Measurements from ENCODE around the gene ACAD9. TPM values are rescaled to one million over a fixed set of nuclear protein-coding genes. Genes with fewer than 3 reads are reported as not detected.
"Not testable (repeated sequence)": the region's sequence is repeated elsewhere in the genome, so short reads cannot be mapped to it uniquely, and the experiment has no call there.

ACAD9 gene
- total RNA-seq, 1 donor from 2014 or later: 27.7 TPM

- no peak for FAIRE-seq
- DNase-seq (ENCODE audit: low spot score in 2 of 2): no peak
Observed at GRCh38 chr3:128884992-128885391, 5.6 kb downstream of the ACAD9 start.

- DNase-seq (ENCODE audit: low spot score in 2 of 2) (no peak), FAIRE-seq (no peak)
Observed at GRCh38 chr3:128889139-128889894, 9.9 kb downstream of the ACAD9 start.

GRCh38 chr3:128895843-128896697 lies 16.6 kb downstream of the ACAD9 start:
- FAIRE-seq (no peak), DNase-seq (ENCODE audit: low spot score in 2 of 2) (no peak)

- no peak for FAIRE-seq
- no peak for DNase-seq (ENCODE audit: low spot score in 2 of 2)
Observed at GRCh38 chr3:128902426-128902825, 23.0 kb downstream of the ACAD9 start.

- FAIRE-seq (no peak), DNase-seq (ENCODE audit: low spot score in 2 of 2) (no peak)
Observed at GRCh38 chr3:128903501-128903900, 24.1 kb downstream of the ACAD9 start.

GRCh38 chr3:128906031-128906803 lies 26.8 kb downstream of the ACAD9 start:
- no peak for DNase-seq (ENCODE audit: low spot score in 2 of 2)
- FAIRE-seq: no peak

GRCh38 chr3:128906804-128907525 lies 27.5 kb downstream of the ACAD9 start:
- DNase-seq (ENCODE audit: low spot score in 2 of 2) (no peak), FAIRE-seq (no peak)

GRCh38 chr3:128907706-128908445 lies 28.5 kb downstream of the ACAD9 start:
- FAIRE-seq (no peak), DNase-seq (ENCODE audit: low spot score in 2 of 2) (no peak)

- DNase-seq (ENCODE audit: low spot score in 2 of 2): no peak
- no peak for FAIRE-seq
Observed at GRCh38 chr3:128908951-128909350, 29.5 kb downstream of the ACAD9 start.

- DNase-seq (ENCODE audit: low spot score in 2 of 2): no peak
- FAIRE-seq: no peak
Observed at GRCh38 chr3:128910006-128910405, 30.6 kb downstream of the ACAD9 start.

GRCh38 chr3:128911911-128912310 lies 32.5 kb downstream of the ACAD9 start:
- FAIRE-seq: no peak
- no peak for DNase-seq (ENCODE audit: low spot score in 2 of 2)

- no peak for FAIRE-seq
Observed at GRCh38 chr3:128914966-128915645, 35.7 kb downstream of the ACAD9 start.

GRCh38 chr3:128917291-128917690 lies 37.9 kb downstream of the ACAD9 start:
- FAIRE-seq (no peak), DNase-seq (ENCODE audit: low spot score in 2 of 2) (no peak)

More at GRCh38 chr3:128914966-128915645, 35.7 kb downstream of the ACAD9 start:
- no peak for DNase-seq (ENCODE audit: low spot score in 2 of 2)

GRCh38 chr3:128919988-128920387 lies 40.6 kb downstream of the ACAD9 start:
- DNase-seq (ENCODE audit: low spot score in 2 of 2) (no peak), FAIRE-seq (no peak)

GRCh38 chr3:128922804-128923459 lies 43.5 kb downstream of the ACAD9 start:
- DNase-seq (ENCODE audit: low spot score in 2 of 2) (no peak), FAIRE-seq (no peak)

- FAIRE-seq: no peak
Observed at GRCh38 chr3:128923576-128923975, 44.2 kb downstream of the ACAD9 start.

GRCh38 chr3:128923986-128924385 lies 44.6 kb downstream of the ACAD9 start:
- not testable (repeated sequence) for FAIRE-seq; DNase-seq (ENCODE audit: low spot score in 2 of 2)

More at GRCh38 chr3:128923576-128923975, 44.2 kb downstream of the ACAD9 start:
- DNase-seq (ENCODE audit: low spot score in 2 of 2): no peak

GRCh38 chr3:128929364-128929763 lies 49.9 kb downstream of the ACAD9 start:
- DNase-seq (ENCODE audit: low spot score in 2 of 2) (no peak), FAIRE-seq (no peak)
